ENCODE results near the gene SH2B3. TPM values are rescaled to one million over a fixed set of nuclear protein-coding genes. Genes with fewer than 3 reads are reported as not detected.
A peak's percentile ranks its signal among the peaks of the same experiment; 100 is the strongest.

SH2B3 gene
- total and polyA plus RNA-seq, 2 of the 13 experiments (the other 11 are each of a cell fraction or from before 2014, with no cell fraction given): 6.8 to 6.9 TPM

GRCh38 chr12:111428728-111429175 lies 23.0 kb downstream of the SH2B3 start:
- POLR2A ChIA-PET: no interaction called here
- TF ChIP-seq HNRNPH1 (optimal IDR thresholded peaks at IDR 0.05; ENCODE audit: low read depth, low read length) (no peak), TBX2 (CRISPR knock-in tag; IDR thresholded peaks at IDR 0.05; ENCODE audit: borderline replicate concordance) (no peak), AGO2 (optimal IDR thresholded peaks at IDR 0.05; ENCODE audit: low read depth, low read length) (peak; percentile 59), ZNF224 (CRISPR knock-in tag; IDR thresholded peaks at IDR 0.05) (no peak), ZNF263 (CRISPR knock-in tag; IDR thresholded peaks at IDR 0.05) (peak; percentile 34; the same call in 1 of the 2 replicates)
- CTCF ChIA-PET (ENCODE audit: low intra/inter-chr PET ratio, low total read pairs): no interaction called here
- Histone ChIP-seq H3K9ac (ENCODE audit: insufficient read depth, low read depth, low read length) (no peak overlapping the region), H4K20me1 (ENCODE audit: insufficient read depth, low read length) (0 out of 2 replicates have a peak, but pooled peaks cover 4% of the 10 kb centered on the region), H3K27me3 (ENCODE audit: control insufficient read depth in 1 of 2, insufficient read depth in 2 of 2, low read length in 2 of 2) (no peaks in the 10 kb centered on the region), H2AFZ (ENCODE audit: low read length) (no peak overlapping the region), H3K4me2 (ENCODE audit: low read depth, low read length) (no peak overlapping the region), H3K27ac (ENCODE audit: extremely low read length, insufficient read depth, low read length) (no peak overlapping the region), H3K36me3 (replicated peaks in 1 of 2; ENCODE audit: control insufficient read depth in 1 of 2, insufficient read depth in 2 of 2, low read length in 2 of 2) (peaks cover 2 to 20% of the 10 kb centered on the region in 2 experiments; a peak in 3 of 5 replicates), H3K79me2 (ENCODE audit: insufficient read depth, low read length) (peaks cover 2% of the 10 kb centered on the region), H3K4me3 (replicated peaks in 1 of 3; ENCODE audit: insufficient read depth in 1 of 3, low read depth in 2 of 3, low read length in 3 of 3) (no peak overlapping the region), H3K9me3 (ENCODE audit: low read length) (no peaks in the 10 kb centered on the region), H3K4me1 (ENCODE audit: insufficient read depth, low read length) (peaks cover 46% of the 10 kb centered on the region)
- intact Hi-C loops (cut with micrococcal nuclease; ENCODE audit: unreplicated experiment) (no loop called here), in situ Hi-C loops (cut with HindIII; ENCODE audit: extremely low pct_ligation_motif_present, low pct_unique_long_range_greater_than_20kb) (no loop called here)
- FAIRE-seq: no peak
- BruUV-seq (replicated peaks): no TSS peak
- no peak for ATAC-seq
- WGBS (ENCODE audit: low lambda C conversion rate): 94% methylated on average over 21 of the region's 21 CpGs
- DNase-seq (ENCODE audit: low spot score): no peak

- no peak for ATAC-seq
- 92% methylated on average over 14 of the region's 21 CpGs for WGBS (ENCODE audit: low lambda C conversion rate)
- in situ Hi-C loops (cut with HindIII; ENCODE audit: extremely low pct_ligation_motif_present, low pct_unique_long_range_greater_than_20kb): no loop called here
- CTCF ChIA-PET (ENCODE audit: low intra/inter-chr PET ratio, low total read pairs): no interaction called here
- POLR2A ChIA-PET: no interaction called here
- Histone ChIP-seq H3K4me3 (replicated peaks in 1 of 3; ENCODE audit: insufficient read depth in 1 of 3, low read depth in 2 of 3, low read length in 3 of 3) (no peak overlapping the region), H4K20me1 (ENCODE audit: insufficient read depth, low read length) (0 out of 2 replicates have a peak, but pooled peaks cover 4% of the 10 kb centered on the region), H3K27ac (ENCODE audit: extremely low read length, insufficient read depth, low read length) (no peak overlapping the region), H2AFZ (ENCODE audit: low read length) (no peak overlapping the region), H3K9ac (ENCODE audit: insufficient read depth, low read depth, low read length) (no peak overlapping the region), H3K79me2 (ENCODE audit: insufficient read depth, low read length) (no peaks in the 10 kb centered on the region), H3K9me3 (ENCODE audit: low read length) (no peaks in the 10 kb centered on the region), H3K36me3 (replicated peaks in 1 of 2; ENCODE audit: control insufficient read depth in 1 of 2, insufficient read depth in 2 of 2, low read length in 2 of 2) (peaks cover 2 to 16% of the 10 kb centered on the region in 2 experiments; a peak in 3 of 5 replicates), H3K27me3 (ENCODE audit: control insufficient read depth in 1 of 2, insufficient read depth in 2 of 2, low read length in 2 of 2) (no peaks in the 10 kb centered on the region), H3K4me2 (ENCODE audit: low read depth, low read length) (no peak overlapping the region), H3K4me1 (ENCODE audit: insufficient read depth, low read length) (peaks cover 38% of the 10 kb centered on the region)
- intact Hi-C loops (cut with micrococcal nuclease; ENCODE audit: unreplicated experiment): no loop called here
- FAIRE-seq: no peak
- BruUV-seq (replicated peaks): no TSS peak
- no peak for TF ChIP-seq NONO (IDR thresholded peaks at IDR 0.05)
- no peak for TF ChIP-seq NONO (CRISPR knock-in tag; conservative IDR thresholded peaks at IDR 0.05)
- no peak for TF ChIP-seq SMARCE1 (IDR thresholded peaks at IDR 0.05; ENCODE audit: borderline replicate concordance)
- no peak for TF ChIP-seq MEIS1 (CRISPR knock-in tag; IDR thresholded peaks at IDR 0.05; ENCODE audit: borderline replicate concordance)
- TF ChIP-seq ZZZ3 (CRISPR knock-in tag; IDR thresholded peaks at IDR 0.05; ENCODE audit: borderline replicate concordance): no peak
- TF ChIP-seq RNF2 (conservative IDR thresholded peaks at IDR 0.05; ENCODE audit: low read depth): no peak
- TF ChIP-seq SP5 (CRISPR knock-in tag; IDR thresholded peaks at IDR 0.05; ENCODE audit: borderline replicate concordance, low read depth): no peak
- no peak for TF ChIP-seq ZNF207 (IDR thresholded peaks at IDR 0.05; ENCODE audit: borderline replicate concordance)
- TF ChIP-seq HNRNPL (IDR thresholded peaks at IDR 0.05; ENCODE audit: low read depth, low read length): no peak
- no peak for TF ChIP-seq POLR2AphosphoS5 (IDR thresholded peaks at IDR 0.05; ENCODE audit: low read depth, low read length)
- TF ChIP-seq ZFX (CRISPR knock-in tag; IDR thresholded peaks at IDR 0.05; ENCODE audit: low read depth): no peak
- TF ChIP-seq MTF2 (CRISPR knock-in tag; IDR thresholded peaks at IDR 0.05; ENCODE audit: borderline replicate concordance): no peak
- no peak for DNase-seq (ENCODE audit: low spot score)
Observed at GRCh38 chr12:111429828-111430432, 24.2 kb downstream of the SH2B3 start.

Measured in HepG2 (cell line).